HL-60 (cell line): ENCODE measurements around the gene NTRK2.

ENCODE experiments used
- CTCF ChIP-seq: IDR thresholded peaks from one replicate; pipeline ENCODE4 v1.5.1; 2011; ENCODE audit warnings: low read length, control low read depth, inconsistent platforms; ENCODE audit not compliant: insufficient read depth
- GABPA ChIP-seq: IDR thresholded peaks from 2 replicates; pipeline ENCODE4 v1.6.1; 2012; ENCODE audit warnings: low read depth
- POLR2AphosphoS5 ChIP-seq: IDR thresholded peaks from 2 replicates; pipeline ENCODE4 v1.6.1; 2012; ENCODE audit warnings: low read depth
- REST ChIP-seq: IDR thresholded peaks from 2 replicates; pipeline ENCODE4 v1.6.1; 2012; ENCODE audit warnings: low read depth; ENCODE audit not compliant: insufficient replicate concordance
- SPI1 ChIP-seq: IDR thresholded peaks from 2 replicates; pipeline ENCODE4 v1.6.1; 2012; ENCODE audit warnings: low read depth, mild to moderate bottlenecking, borderline replicate concordance

GRCh38 chr9:84898188-84898587, 228.7 kb downstream of the NTRK2 start:
- TF ChIP-seq POLR2AphosphoS5 (no peak), GABPA (no peak), CTCF (no peak), REST (no peak), SPI1 (no peak)
